ES-I3 (cell line): ENCODE results near the gene GCNT2.
"Not testable (repeated sequence)": the region's sequence is repeated elsewhere in the genome, so short reads cannot be mapped to it uniquely, and the experiment has no call there.

ENCODE experiments used
- H3K36me3 ChIP-seq: 2 replicates; pipeline ENCODE4 v1.6.1; 2013; ENCODE audit warnings: mild to moderate bottlenecking, low read length, control low read depth, moderate library complexity; ENCODE audit not compliant: insufficient read depth
- H3K4me1 ChIP-seq: 2 replicates; pipeline ENCODE4 v1.6.1; 2013; ENCODE audit warnings: mild to moderate bottlenecking, control low read depth, low read length; ENCODE audit not compliant: insufficient read depth
- H3K9ac ChIP-seq: 2 replicates; pipeline ENCODE4 v1.6.1; 2013; ENCODE audit warnings: low read depth, mild to moderate bottlenecking, low read length, moderate library complexity
- H3K9me3 ChIP-seq: 2 replicates; pipeline ENCODE4 v1.6.1; 2013; ENCODE audit warnings: mild to moderate bottlenecking, low read length, moderate library complexity; ENCODE audit not compliant: control insufficient read depth, insufficient read depth

Gene GCNT2

GRCh38 chr6:10587656-10588406 lies 66.7 kb downstream of the GCNT2 start:
- Histone ChIP-seq H3K4me1 (peaks cover 45% of the 10 kb centered on the region), H3K9ac (peak overlapping the region; percentile 54), H3K36me3 (no peaks in the 10 kb centered on the region), H3K9me3 (no peaks in the 10 kb centered on the region)

- Histone ChIP-seq H3K4me1 (peaks cover 45% of the 10 kb centered on the region), H3K36me3 (no peaks in the 10 kb centered on the region), H3K9me3 (no peaks in the 10 kb centered on the region), H3K9ac (peak overlapping the region; percentile 54; the same call in 1 of the 2 replicates)
Observed at GRCh38 chr6:10588562-10589428, 67.6 kb downstream of the GCNT2 start.

- no peaks in the 10 kb centered on the region for H3K9me3 ChIP-seq
- no peaks in the 10 kb centered on the region for H3K36me3 ChIP-seq
- H3K9ac ChIP-seq: no peak overlapping the region
- H3K4me1 ChIP-seq: peaks cover 46% of the 10 kb centered on the region
Observed at GRCh38 chr6:10589429-10589727, 68.2 kb downstream of the GCNT2 start.

- Histone ChIP-seq H3K9me3 (no peaks in the 10 kb centered on the region), H3K9ac (no peak overlapping the region), H3K4me1 (peaks cover 46% of the 10 kb centered on the region), H3K36me3 (no peaks in the 10 kb centered on the region)
Observed at GRCh38 chr6:10589983-10590382, 68.8 kb downstream of the GCNT2 start.

- Histone ChIP-seq H3K4me1 (peaks cover 43% of the 10 kb centered on the region), H3K9me3 (no peaks in the 10 kb centered on the region), H3K36me3 (no peaks in the 10 kb centered on the region), H3K9ac (no peak overlapping the region)
Observed at GRCh38 chr6:10591422-10592160, 70.4 kb downstream of the GCNT2 start.

GRCh38 chr6:10595731-10596664 lies 74.8 kb downstream of the GCNT2 start:
- Histone ChIP-seq H3K9ac (0 out of 2 replicates have a peak overlapping the region, but pooled peaks have one; percentile 13), H3K36me3 (no peaks in the 10 kb centered on the region), H3K4me1 (peaks cover 61% of the 10 kb centered on the region), H3K9me3 (no peaks in the 10 kb centered on the region)

GRCh38 chr6:10597499-10598001 lies 76.4 kb downstream of the GCNT2 start:
- no peak overlapping the region for H3K9ac ChIP-seq
- no peaks in the 10 kb centered on the region for H3K36me3 ChIP-seq
- peaks cover 57% of the 10 kb centered on the region for H3K4me1 ChIP-seq
- no peaks in the 10 kb centered on the region for H3K9me3 ChIP-seq

- no peaks in the 10 kb centered on the region for H3K36me3 ChIP-seq
- H3K9ac ChIP-seq: no peak overlapping the region
- H3K4me1 ChIP-seq: peaks cover 54% of the 10 kb centered on the region
- H3K9me3 ChIP-seq: no peaks in the 10 kb centered on the region
Observed at GRCh38 chr6:10598084-10598960, 77.2 kb downstream of the GCNT2 start.

GRCh38 chr6:10599046-10599445 lies 77.9 kb downstream of the GCNT2 start:
- H3K4me1 ChIP-seq: peaks cover 47% of the 10 kb centered on the region
- H3K36me3 ChIP-seq: no peaks in the 10 kb centered on the region
- H3K9ac ChIP-seq: no peak overlapping the region
- no peaks in the 10 kb centered on the region for H3K9me3 ChIP-seq

GRCh38 chr6:10600681-10601080 lies 79.5 kb downstream of the GCNT2 start:
- not testable (repeated sequence) for H3K36me3 ChIP-seq, H3K9me3 ChIP-seq, H3K9ac ChIP-seq
- peaks cover 36% of the 10 kb centered on the region for H3K4me1 ChIP-seq

- Histone ChIP-seq H3K9ac (no peak overlapping the region), H3K9me3 (no peaks in the 10 kb centered on the region), H3K36me3 (no peaks in the 10 kb centered on the region), H3K4me1 (peaks cover 19% of the 10 kb centered on the region)
Observed at GRCh38 chr6:10603219-10603618, 82.1 kb downstream of the GCNT2 start.

GRCh38 chr6:10609038-10609437 lies 87.9 kb downstream of the GCNT2 start:
- Histone ChIP-seq H3K36me3 (no peaks in the 10 kb centered on the region), H3K9ac (no peak overlapping the region), H3K9me3 (peaks cover 6% of the 10 kb centered on the region), H3K4me1 (peaks cover 6% of the 10 kb centered on the region)

- Histone ChIP-seq H3K36me3 (no peaks in the 10 kb centered on the region), H3K9me3 (peaks cover 6% of the 10 kb centered on the region), H3K4me1 (peaks cover 6% of the 10 kb centered on the region), H3K9ac (no peak overlapping the region)
Observed at GRCh38 chr6:10610289-10610688, 89.1 kb downstream of the GCNT2 start.
